WTC11 (cell line): ENCODE results near the gene CLEC16A. TPM values are rescaled to one million over a fixed set of nuclear protein-coding genes. Genes with fewer than 3 reads are reported as not detected.

Source experiments
- ATAC-seq: fragments of 200-7000 bp; cut with Tn5 transposase; 2 replicates; pipeline ENCODE4 v1.10.0; 2021; ENCODE audit warnings: mild to moderate bottlenecking, moderate library complexity
- CTCF ChIA-PET: fragments of 300-600 bp; sonication (Branson Sonifier 250); formaldehyde crosslinking; loops from one replicate; lab custom pipeline; 2021; ENCODE audit warnings: antibody characterized with exemption; lab: Charles Lee
- POLR2A ChIA-PET: fragments of 350-600 bp; sonication (Branson Sonifier 250); formaldehyde crosslinking; loops from one replicate; lab custom pipeline; 2021; ENCODE audit warnings: antibody characterized with exemption; lab: Charles Lee
- DNase-seq: peaks from one replicate; pipeline ENCODE4 v3.0.0; 2021; ENCODE audit warnings: low spot score
- H3K27ac Mint-ChIP-seq: 2 replicates; pipeline ENCODE4 v1.8.0; 2021; ENCODE audit warnings: mixed read lengths
- H3K27me3 Mint-ChIP-seq: 2 replicates; pipeline ENCODE4 v1.8.0; 2021; ENCODE audit warnings: low read depth, mild to moderate bottlenecking, moderate library complexity, mixed read lengths
- H3K36me3 Mint-ChIP-seq: 2 replicates; pipeline ENCODE4 v1.8.0; 2021; ENCODE audit warnings: mixed read lengths
- H3K4me1 Mint-ChIP-seq: 2 replicates; pipeline ENCODE4 v1.8.0; 2022; ENCODE audit warnings: mixed read lengths
- H3K4me3 Mint-ChIP-seq: 2 replicates; pipeline ENCODE4 v1.8.0; 2021; ENCODE audit warnings: mild to moderate bottlenecking, moderate library complexity, mixed read lengths
- H3K9me3 Mint-ChIP-seq: 2 replicates; pipeline ENCODE4 v1.8.0; 2021; ENCODE audit warnings: mixed read lengths
- ETV6 ChIP-seq: sonication (generic); formaldehyde crosslinking; IDR thresholded peaks from 2 replicates; pipeline ENCODE4 v1.8.1; 2022; ENCODE audit warnings: mild to moderate bottlenecking, missing genetic modification reagents
- MYBL2 ChIP-seq: sonication (generic); formaldehyde crosslinking; IDR thresholded peaks from 2 replicates; pipeline ENCODE4 v1.8.1; 2023; ENCODE audit warnings: mild to moderate bottlenecking, moderate library complexity, missing genetic modification reagents
- NFYB ChIP-seq: sonication (generic); formaldehyde crosslinking; conservative IDR thresholded peaks from 2 replicates; pipeline ENCODE4 v1.8.0; 2022; ENCODE audit warnings: low read depth, missing genetic modification reagents
- NR1H2 ChIP-seq: sonication (generic); formaldehyde crosslinking; IDR thresholded peaks from 2 replicates; pipeline ENCODE4 v1.9.0; 2021; ENCODE audit warnings: mild to moderate bottlenecking, moderate library complexity, missing genetic modification reagents
- PRRX2 ChIP-seq: fragments of 250-450 bp; sonication (Bioruptor Pico); IDR thresholded peaks from 2 replicates; pipeline ENCODE4 v1.8.0; 2021; ENCODE audit warnings: mild to moderate bottlenecking
- SOX15 ChIP-seq: fragments of 250-450 bp; sonication (Bioruptor Pico); IDR thresholded peaks from 2 replicates; pipeline ENCODE4 v1.9.0; 2021; ENCODE audit warnings: mild to moderate bottlenecking
- TEAD4 ChIP-seq: sonication (generic); formaldehyde crosslinking; IDR thresholded peaks from 2 replicates; pipeline ENCODE4 v1.8.0; 2022; ENCODE audit warnings: mild to moderate bottlenecking, missing genetic modification reagents
- ZBTB21 ChIP-seq: sonication (generic); formaldehyde crosslinking; IDR thresholded peaks from 2 replicates; pipeline ENCODE4 v1.8.1; 2023; ENCODE audit warnings: mild to moderate bottlenecking, missing genetic modification reagents, borderline replicate concordance
- ZNF121 ChIP-seq: sonication (generic); formaldehyde crosslinking; IDR thresholded peaks from 2 replicates; pipeline ENCODE4 v1.8.0; 2023; ENCODE audit warnings: missing genetic modification reagents
- ZNF263 ChIP-seq: sonication (generic); formaldehyde crosslinking; IDR thresholded peaks from 2 replicates; pipeline ENCODE4 v1.8.1; 2022; ENCODE audit warnings: low read depth, mild to moderate bottlenecking, moderate library complexity, missing genetic modification reagents
- ZNF317 ChIP-seq: sonication (generic); formaldehyde crosslinking; IDR thresholded peaks from 2 replicates; pipeline ENCODE4 v1.8.1; 2023; ENCODE audit warnings: low read depth, mild to moderate bottlenecking, moderate library complexity, missing genetic modification reagents, borderline replicate concordance
- ZNF416 ChIP-seq: fragments of 250-450 bp; sonication (Bioruptor Pico); IDR thresholded peaks from 2 replicates; pipeline ENCODE4 v1.9.0; 2021; ENCODE audit warnings: mild to moderate bottlenecking, inconsistent platforms
- total RNA-seq: library from RNA; stranded (reverse); gene quantifications from 3 replicates; pipeline ENCODE4 v1.2.3, GENCODE V29; 2021
- TF ChIP-seq, protein P1 (sequence below): sonication (generic); formaldehyde crosslinking; IDR thresholded peaks from 2 replicates; pipeline ENCODE4 v1.8.1; 2023; ENCODE audit warnings: mild to moderate bottlenecking, missing genetic modification reagents
- TF ChIP-seq, protein P2 (sequence below): sonication (generic); formaldehyde crosslinking; IDR thresholded peaks from 2 replicates; pipeline ENCODE4 v1.8.1; 2023; ENCODE audit warnings: mild to moderate bottlenecking, missing genetic modification reagents, borderline replicate concordance
- TF ChIP-seq, protein P3 (sequence below): sonication (generic); formaldehyde crosslinking; IDR thresholded peaks from 2 replicates; pipeline ENCODE4 v1.8.0; 2022; ENCODE audit warnings: mild to moderate bottlenecking, missing genetic modification reagents
- TF ChIP-seq, protein P4 (sequence below): sonication (generic); formaldehyde crosslinking; IDR thresholded peaks from 2 replicates; pipeline ENCODE4 v1.8.0; 2023; ENCODE audit warnings: missing genetic modification reagents
- TF ChIP-seq, protein P5 (sequence below): sonication (generic); formaldehyde crosslinking; IDR thresholded peaks from 2 replicates; pipeline ENCODE4 v1.8.0; 2022; ENCODE audit warnings: mild to moderate bottlenecking, missing genetic modification reagents
- TF ChIP-seq, protein P6 (sequence below): fragments of 250-450 bp; sonication (Bioruptor Pico); IDR thresholded peaks from 2 replicates; pipeline ENCODE4 v2.1.2; 2022; ENCODE audit warnings: mild to moderate bottlenecking, moderate library complexity
- TF ChIP-seq, protein P7 (sequence below): fragments of 250-450 bp; sonication (Bioruptor Pico); IDR thresholded peaks from 2 replicates; pipeline ENCODE4 v1.9.0; 2021; ENCODE audit warnings: mild to moderate bottlenecking
- TF ChIP-seq, protein P8 (sequence below): sonication (generic); formaldehyde crosslinking; IDR thresholded peaks from 2 replicates; pipeline ENCODE4 v1.8.1; 2023; ENCODE audit warnings: mild to moderate bottlenecking, moderate library complexity, missing genetic modification reagents
- TF ChIP-seq, protein P9 (sequence below): sonication (generic); formaldehyde crosslinking; IDR thresholded peaks from 2 replicates; pipeline ENCODE4 v1.8.1; 2022; ENCODE audit warnings: low read depth, missing genetic modification reagents, borderline replicate concordance
- TF ChIP-seq, protein P10 (sequence below): fragments of 200-600 bp; IDR thresholded peaks from 2 replicates; pipeline ENCODE4 v1.8.0; 2022; ENCODE audit warnings: antibody characterized with exemption

Gene CLEC16A
- total RNA-seq, 1 experiment from 2014 or later: 14.4 TPM

DNA sequence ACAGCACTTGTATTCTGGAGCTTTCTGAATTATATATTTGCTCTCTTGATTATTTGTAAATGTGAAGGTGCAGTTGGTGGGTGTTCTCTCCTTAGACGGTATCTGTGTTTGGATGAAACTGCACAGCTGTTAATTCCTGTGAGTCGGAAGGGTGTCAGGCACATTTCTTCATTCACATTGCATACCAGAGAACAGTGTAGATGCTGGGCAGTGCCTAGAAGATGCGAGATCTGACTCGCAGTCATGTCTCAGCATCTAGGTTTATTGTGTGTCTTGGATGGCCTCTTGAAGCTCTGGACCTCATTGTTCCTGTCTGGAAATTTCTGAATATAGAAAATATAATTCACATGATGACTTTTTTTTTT, 61.2 kb downstream of the CLEC16A start:
- H3K27ac Mint-ChIP-seq: no peak overlapping the region
- H3K9me3 Mint-ChIP-seq: no peaks in the 10 kb centered on the region
- no peaks in the 10 kb centered on the region for H3K27me3 Mint-ChIP-seq
- ChIA-PET POLR2A (no interaction called here), CTCF (no interaction called here)
- peaks cover 7% of the 10 kb centered on the region for H3K4me1 Mint-ChIP-seq
- peaks cover 3% of the 10 kb centered on the region; the same call in 1 of the 2 replicates for H3K36me3 Mint-ChIP-seq
- ATAC-seq (no peak), DNase-seq (no peak)
- TF ChIP-seq PRRX2 (no peak), ZNF416 (CRISPR knock-in tag) (no peak), ZNF121 (CRISPR knock-in tag) (no peak), ZNF263 (CRISPR knock-in tag) (no peak), TEAD4 (CRISPR knock-in tag) (no peak), MYBL2 (no peak), ZNF317 (CRISPR knock-in tag) (no peak), SOX15 (no peak), NR1H2 (CRISPR knock-in tag) (no peak), NFYB (CRISPR knock-in tag) (no peak)
- TF ChIP-seq, protein P1, sequence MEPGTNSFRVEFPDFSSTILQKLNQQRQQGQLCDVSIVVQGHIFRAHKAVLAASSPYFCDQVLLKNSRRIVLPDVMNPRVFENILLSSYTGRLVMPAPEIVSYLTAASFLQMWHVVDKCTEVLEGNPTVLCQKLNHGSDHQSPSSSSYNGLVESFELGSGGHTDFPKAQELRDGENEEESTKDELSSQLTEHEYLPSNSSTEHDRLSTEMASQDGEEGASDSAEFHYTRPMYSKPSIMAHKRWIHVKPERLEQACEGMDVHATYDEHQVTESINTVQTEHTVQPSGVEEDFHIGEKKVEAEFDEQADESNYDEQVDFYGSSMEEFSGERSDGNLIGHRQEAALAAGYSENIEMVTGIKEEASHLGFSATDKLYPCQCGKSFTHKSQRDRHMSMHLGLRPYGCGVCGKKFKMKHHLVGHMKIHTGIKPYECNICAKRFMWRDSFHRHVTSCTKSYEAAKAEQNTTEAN (CRISPR knock-in tag): no peak
- TF ChIP-seq, protein P2, sequence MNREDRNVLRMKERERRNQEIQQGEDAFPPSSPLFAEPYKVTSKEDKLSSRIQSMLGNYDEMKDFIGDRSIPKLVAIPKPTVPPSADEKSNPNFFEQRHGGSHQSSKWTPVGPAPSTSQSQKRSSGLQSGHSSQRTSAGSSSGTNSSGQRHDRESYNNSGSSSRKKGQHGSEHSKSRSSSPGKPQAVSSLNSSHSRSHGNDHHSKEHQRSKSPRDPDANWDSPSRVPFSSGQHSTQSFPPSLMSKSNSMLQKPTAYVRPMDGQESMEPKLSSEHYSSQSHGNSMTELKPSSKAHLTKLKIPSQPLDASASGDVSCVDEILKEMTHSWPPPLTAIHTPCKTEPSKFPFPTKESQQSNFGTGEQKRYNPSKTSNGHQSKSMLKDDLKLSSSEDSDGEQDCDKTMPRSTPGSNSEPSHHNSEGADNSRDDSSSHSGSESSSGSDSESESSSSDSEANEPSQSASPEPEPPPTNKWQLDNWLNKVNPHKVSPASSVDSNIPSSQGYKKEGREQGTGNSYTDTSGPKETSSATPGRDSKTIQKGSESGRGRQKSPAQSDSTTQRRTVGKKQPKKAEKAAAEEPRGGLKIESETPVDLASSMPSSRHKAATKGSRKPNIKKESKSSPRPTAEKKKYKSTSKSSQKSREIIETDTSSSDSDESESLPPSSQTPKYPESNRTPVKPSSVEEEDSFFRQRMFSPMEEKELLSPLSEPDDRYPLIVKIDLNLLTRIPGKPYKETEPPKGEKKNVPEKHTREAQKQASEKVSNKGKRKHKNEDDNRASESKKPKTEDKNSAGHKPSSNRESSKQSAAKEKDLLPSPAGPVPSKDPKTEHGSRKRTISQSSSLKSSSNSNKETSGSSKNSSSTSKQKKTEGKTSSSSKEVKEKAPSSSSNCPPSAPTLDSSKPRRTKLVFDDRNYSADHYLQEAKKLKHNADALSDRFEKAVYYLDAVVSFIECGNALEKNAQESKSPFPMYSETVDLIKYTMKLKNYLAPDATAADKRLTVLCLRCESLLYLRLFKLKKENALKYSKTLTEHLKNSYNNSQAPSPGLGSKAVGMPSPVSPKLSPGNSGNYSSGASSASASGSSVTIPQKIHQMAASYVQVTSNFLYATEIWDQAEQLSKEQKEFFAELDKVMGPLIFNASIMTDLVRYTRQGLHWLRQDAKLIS (CRISPR knock-in tag): no peak
- TF ChIP-seq, protein P3, sequence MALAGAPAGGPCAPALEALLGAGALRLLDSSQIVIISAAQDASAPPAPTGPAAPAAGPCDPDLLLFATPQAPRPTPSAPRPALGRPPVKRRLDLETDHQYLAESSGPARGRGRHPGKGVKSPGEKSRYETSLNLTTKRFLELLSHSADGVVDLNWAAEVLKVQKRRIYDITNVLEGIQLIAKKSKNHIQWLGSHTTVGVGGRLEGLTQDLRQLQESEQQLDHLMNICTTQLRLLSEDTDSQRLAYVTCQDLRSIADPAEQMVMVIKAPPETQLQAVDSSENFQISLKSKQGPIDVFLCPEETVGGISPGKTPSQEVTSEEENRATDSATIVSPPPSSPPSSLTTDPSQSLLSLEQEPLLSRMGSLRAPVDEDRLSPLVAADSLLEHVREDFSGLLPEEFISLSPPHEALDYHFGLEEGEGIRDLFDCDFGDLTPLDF (CRISPR knock-in tag): no peak
- TF ChIP-seq, protein P4, sequence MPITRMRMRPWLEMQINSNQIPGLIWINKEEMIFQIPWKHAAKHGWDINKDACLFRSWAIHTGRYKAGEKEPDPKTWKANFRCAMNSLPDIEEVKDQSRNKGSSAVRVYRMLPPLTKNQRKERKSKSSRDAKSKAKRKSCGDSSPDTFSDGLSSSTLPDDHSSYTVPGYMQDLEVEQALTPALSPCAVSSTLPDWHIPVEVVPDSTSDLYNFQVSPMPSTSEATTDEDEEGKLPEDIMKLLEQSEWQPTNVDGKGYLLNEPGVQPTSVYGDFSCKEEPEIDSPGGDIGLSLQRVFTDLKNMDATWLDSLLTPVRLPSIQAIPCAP (CRISPR knock-in tag): no peak
- TF ChIP-seq, protein P5, sequence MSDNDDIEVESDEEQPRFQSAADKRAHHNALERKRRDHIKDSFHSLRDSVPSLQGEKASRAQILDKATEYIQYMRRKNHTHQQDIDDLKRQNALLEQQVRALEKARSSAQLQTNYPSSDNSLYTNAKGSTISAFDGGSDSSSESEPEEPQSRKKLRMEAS (CRISPR knock-in tag): no peak
- TF ChIP-seq, protein P6, sequence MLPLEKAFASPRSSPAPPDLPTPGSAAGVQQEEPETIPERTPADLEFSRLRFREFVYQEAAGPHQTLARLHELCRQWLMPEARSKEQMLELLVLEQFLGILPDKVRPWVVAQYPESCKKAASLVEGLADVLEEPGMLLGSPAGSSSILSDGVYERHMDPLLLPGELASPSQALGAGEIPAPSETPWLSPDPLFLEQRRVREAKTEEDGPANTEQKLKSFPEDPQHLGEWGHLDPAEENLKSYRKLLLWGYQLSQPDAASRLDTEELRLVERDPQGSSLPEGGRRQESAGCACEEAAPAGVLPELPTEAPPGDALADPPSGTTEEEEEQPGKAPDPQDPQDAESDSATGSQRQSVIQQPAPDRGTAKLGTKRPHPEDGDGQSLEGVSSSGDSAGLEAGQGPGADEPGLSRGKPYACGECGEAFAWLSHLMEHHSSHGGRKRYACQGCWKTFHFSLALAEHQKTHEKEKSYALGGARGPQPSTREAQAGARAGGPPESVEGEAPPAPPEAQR (CRISPR knock-in tag): no peak
- H3K4me3 Mint-ChIP-seq: no peak overlapping the region

DNA sequence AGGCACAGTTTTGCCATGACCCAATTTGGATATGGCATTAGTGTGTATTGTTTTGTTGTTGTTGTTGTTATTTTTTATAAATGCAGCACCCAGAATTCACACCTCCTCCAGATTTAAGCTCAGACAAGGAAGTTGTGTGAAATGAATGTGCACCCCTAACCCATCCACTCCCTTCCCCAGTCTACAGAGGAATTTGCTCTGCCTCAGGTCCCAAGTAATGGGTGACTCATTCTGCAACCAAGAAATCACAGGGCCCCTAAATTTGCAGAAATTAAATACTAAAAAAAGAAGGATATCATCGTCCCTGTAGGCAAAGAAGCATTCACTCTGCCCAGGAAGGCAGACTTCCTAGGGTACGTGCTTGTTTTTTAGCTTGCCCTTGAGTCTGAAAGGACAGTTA, 62.3 kb downstream of the CLEC16A start:
- H3K36me3 Mint-ChIP-seq: peaks cover 3% of the 10 kb centered on the region; the same call in 1 of the 2 replicates
- peaks cover 7% of the 10 kb centered on the region for H3K4me1 Mint-ChIP-seq
- no peak for ATAC-seq
- DNase-seq: no peak
- POLR2A ChIA-PET: no interaction called here
- H3K27ac Mint-ChIP-seq: no peak overlapping the region
- CTCF ChIA-PET: interaction anchor here (0.9 kb wide), 1 partner anchor 53 kb away, joined by 3 read pairs; no protein-coding TSS in a partner anchor
- H3K9me3 Mint-ChIP-seq: no peaks in the 10 kb centered on the region
- H3K27me3 Mint-ChIP-seq: no peaks in the 10 kb centered on the region
- H3K4me3 Mint-ChIP-seq: no peak overlapping the region
- TF ChIP-seq, protein P7, sequence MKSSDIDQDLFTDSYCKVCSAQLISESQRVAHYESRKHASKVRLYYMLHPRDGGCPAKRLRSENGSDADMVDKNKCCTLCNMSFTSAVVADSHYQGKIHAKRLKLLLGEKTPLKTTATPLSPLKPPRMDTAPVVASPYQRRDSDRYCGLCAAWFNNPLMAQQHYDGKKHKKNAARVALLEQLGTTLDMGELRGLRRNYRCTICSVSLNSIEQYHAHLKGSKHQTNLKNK: no peak
- TF ChIP-seq ZBTB21 (CRISPR knock-in tag) (no peak), ETV6 (CRISPR knock-in tag) (no peak)
- TF ChIP-seq, protein P8, sequence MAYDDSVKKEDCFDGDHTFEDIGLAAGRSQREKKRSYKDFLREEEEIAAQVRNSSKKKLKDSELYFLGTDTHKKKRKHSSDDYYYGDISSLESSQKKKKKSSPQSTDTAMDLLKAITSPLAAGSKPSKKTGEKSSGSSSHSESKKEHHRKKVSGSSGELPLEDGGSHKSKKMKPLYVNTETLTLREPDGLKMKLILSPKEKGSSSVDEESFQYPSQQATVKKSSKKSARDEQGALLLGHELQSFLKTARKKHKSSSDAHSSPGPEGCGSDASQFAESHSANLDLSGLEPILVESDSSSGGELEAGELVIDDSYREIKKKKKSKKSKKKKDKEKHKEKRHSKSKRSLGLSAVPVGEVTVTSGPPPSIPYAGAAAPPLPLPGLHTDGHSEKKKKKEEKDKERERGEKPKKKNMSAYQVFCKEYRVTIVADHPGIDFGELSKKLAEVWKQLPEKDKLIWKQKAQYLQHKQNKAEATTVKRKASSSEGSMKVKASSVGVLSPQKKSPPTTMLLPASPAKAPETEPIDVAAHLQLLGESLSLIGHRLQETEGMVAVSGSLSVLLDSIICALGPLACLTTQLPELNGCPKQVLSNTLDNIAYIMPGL (CRISPR knock-in tag): no peak
- TF ChIP-seq, protein P9, sequence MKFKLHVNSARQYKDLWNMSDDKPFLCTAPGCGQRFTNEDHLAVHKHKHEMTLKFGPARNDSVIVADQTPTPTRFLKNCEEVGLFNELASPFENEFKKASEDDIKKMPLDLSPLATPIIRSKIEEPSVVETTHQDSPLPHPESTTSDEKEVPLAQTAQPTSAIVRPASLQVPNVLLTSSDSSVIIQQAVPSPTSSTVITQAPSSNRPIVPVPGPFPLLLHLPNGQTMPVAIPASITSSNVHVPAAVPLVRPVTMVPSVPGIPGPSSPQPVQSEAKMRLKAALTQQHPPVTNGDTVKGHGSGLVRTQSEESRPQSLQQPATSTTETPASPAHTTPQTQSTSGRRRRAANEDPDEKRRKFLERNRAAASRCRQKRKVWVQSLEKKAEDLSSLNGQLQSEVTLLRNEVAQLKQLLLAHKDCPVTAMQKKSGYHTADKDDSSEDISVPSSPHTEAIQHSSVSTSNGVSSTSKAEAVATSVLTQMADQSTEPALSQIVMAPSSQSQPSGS (CRISPR knock-in tag): no peak
- TF ChIP-seq, protein P10, sequence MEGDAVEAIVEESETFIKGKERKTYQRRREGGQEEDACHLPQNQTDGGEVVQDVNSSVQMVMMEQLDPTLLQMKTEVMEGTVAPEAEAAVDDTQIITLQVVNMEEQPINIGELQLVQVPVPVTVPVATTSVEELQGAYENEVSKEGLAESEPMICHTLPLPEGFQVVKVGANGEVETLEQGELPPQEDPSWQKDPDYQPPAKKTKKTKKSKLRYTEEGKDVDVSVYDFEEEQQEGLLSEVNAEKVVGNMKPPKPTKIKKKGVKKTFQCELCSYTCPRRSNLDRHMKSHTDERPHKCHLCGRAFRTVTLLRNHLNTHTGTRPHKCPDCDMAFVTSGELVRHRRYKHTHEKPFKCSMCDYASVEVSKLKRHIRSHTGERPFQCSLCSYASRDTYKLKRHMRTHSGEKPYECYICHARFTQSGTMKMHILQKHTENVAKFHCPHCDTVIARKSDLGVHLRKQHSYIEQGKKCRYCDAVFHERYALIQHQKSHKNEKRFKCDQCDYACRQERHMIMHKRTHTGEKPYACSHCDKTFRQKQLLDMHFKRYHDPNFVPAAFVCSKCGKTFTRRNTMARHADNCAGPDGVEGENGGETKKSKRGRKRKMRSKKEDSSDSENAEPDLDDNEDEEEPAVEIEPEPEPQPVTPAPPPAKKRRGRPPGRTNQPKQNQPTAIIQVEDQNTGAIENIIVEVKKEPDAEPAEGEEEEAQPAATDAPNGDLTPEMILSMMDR: no peak
